Calu3 (cell line): ENCODE results near the gene MAP2K3. TPM values are rescaled to one million over a fixed set of nuclear protein-coding genes. Genes with fewer than 3 reads are reported as not detected.

Experiments used
- BruUV-seq: library from RNA; stranded (reverse); fragments of 400-500 nt; replicated peaks from 2 replicates; lab custom pipeline; 2021; lab: Mats Ljungman, UMichigan
- CTCF ChIA-PET: fragments of 300-600 bp; sonication (Branson Sonifier 250); formaldehyde crosslinking; loops from one replicate; lab custom pipeline; 2022; ENCODE audit warnings: antibody characterized with exemption; lab: Charles Lee
- DNase-seq: peaks from one replicate; pipeline ENCODE4 v3.0.0; 2022
- H3K27ac Mint-ChIP-seq: one replicate; pipeline ENCODE4 v1.8.0; 2022; ENCODE audit warnings: mixed read lengths; ENCODE audit not compliant: unreplicated experiment
- H3K27me3 Mint-ChIP-seq: one replicate; pipeline ENCODE4 v1.8.0; 2022; ENCODE audit warnings: mixed read lengths; ENCODE audit not compliant: unreplicated experiment
- H3K36me3 Mint-ChIP-seq: one replicate; pipeline ENCODE4 v1.8.0; 2022; ENCODE audit warnings: mild to moderate bottlenecking, moderate library complexity, mixed read lengths; ENCODE audit not compliant: insufficient read depth, unreplicated experiment
- H3K4me1 Mint-ChIP-seq: one replicate; pipeline ENCODE4 v1.8.0; 2022; ENCODE audit warnings: mild to moderate bottlenecking, low read depth, mixed read lengths; ENCODE audit not compliant: unreplicated experiment
- H3K4me3 Mint-ChIP-seq: one replicate; pipeline ENCODE4 v1.8.0; 2022; ENCODE audit warnings: mild to moderate bottlenecking, low read depth, moderate library complexity, mixed read lengths; ENCODE audit not compliant: unreplicated experiment
- H3K9me3 Mint-ChIP-seq: one replicate; pipeline ENCODE4 v1.8.0; 2022; ENCODE audit warnings: low read depth, mixed read lengths; ENCODE audit not compliant: unreplicated experiment
- CTCF ChIP-seq: fragments of 200-600 bp; IDR thresholded peaks from one replicate; pipeline ENCODE4 v1.8.0; 2022; ENCODE audit warnings: antibody characterized with exemption; ENCODE audit not compliant: unreplicated experiment
- intact Hi-C: fragments of 100-400 bp; cut with micrococcal nuclease; formaldehyde crosslinking; loops from one replicate; pipeline ENCODE4 v1.10.0; 2022; ENCODE audit not compliant: unreplicated experiment
- total RNA-seq: library from RNA; stranded (reverse); gene quantifications from 2 replicates; pipeline ENCODE4 v1.2.3, GENCODE V29; 2022

Gene MAP2K3
- total RNA-seq, 1 experiment from 2014 or later, result 93.5 TPM

- H3K9me3 Mint-ChIP-seq, result no peaks in the 10 kb centered on the region
- no peaks in the 10 kb centered on the region for H3K27me3 Mint-ChIP-seq
- intact Hi-C loops, result no loop called here
- DNase-seq, result no peak
- no peak for TF ChIP-seq CTCF
- no peak overlapping the region for H3K4me3 Mint-ChIP-seq
- H3K4me1 Mint-ChIP-seq, result no peaks in the 10 kb centered on the region
- CTCF ChIA-PET, result no interaction called here
- no TSS peak for BruUV-seq
- peaks cover 4% of the 10 kb centered on the region for H3K36me3 Mint-ChIP-seq
- H3K27ac Mint-ChIP-seq, result no peak overlapping the region
These were observed 40.8 kb upstream of the MAP2K3 start for GRCh38 chr17:21243516-21244303.

- H3K4me3 Mint-ChIP-seq, result no peak overlapping the region
- H3K27ac Mint-ChIP-seq, result no peak overlapping the region
- no peak for TF ChIP-seq CTCF
- H3K36me3 Mint-ChIP-seq, result peaks cover 4% of the 10 kb centered on the region
- CTCF ChIA-PET, result no interaction called here
- intact Hi-C loops, result no loop called here
- no peaks in the 10 kb centered on the region for H3K9me3 Mint-ChIP-seq
- BruUV-seq, result no TSS peak
- DNase-seq, result no peak
- H3K4me1 Mint-ChIP-seq, result no peaks in the 10 kb centered on the region
- H3K27me3 Mint-ChIP-seq, result peaks cover 10% of the 10 kb centered on the region
These were observed 38.8 kb upstream of the MAP2K3 start for GRCh38 chr17:21245639-21246084.

DNA sequence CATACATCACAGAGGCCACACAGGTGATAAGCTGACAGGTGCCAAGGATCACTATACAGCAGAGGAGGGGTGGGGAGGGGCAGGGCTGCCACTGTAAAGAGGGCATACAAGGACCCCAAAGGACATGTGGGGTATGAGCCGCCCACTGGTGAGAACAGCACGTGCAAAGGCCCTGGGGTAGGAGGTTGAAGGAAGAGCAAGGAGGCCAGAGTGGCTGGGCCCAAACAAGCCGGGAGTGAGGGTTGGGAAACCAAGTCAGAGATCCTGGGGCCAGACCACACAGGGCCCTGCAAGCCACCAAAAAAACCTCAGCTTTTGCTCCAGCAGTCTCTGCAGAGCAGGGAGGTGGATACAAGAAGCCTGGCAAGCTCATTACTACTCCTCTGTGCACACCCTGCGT lies 37.8 kb upstream of the MAP2K3 start:
- CTCF ChIA-PET, result no interaction called here
- TF ChIP-seq CTCF, result no peak
- no peak for DNase-seq
- H3K4me1 Mint-ChIP-seq, result no peaks in the 10 kb centered on the region
- H3K36me3 Mint-ChIP-seq, result peaks cover 4% of the 10 kb centered on the region
- intact Hi-C loops, result no loop called here
- no peaks in the 10 kb centered on the region for H3K9me3 Mint-ChIP-seq
- BruUV-seq, result no TSS peak
- H3K27me3 Mint-ChIP-seq, result peaks cover 10% of the 10 kb centered on the region
- H3K4me3 Mint-ChIP-seq, result no peak overlapping the region
- no peak overlapping the region for H3K27ac Mint-ChIP-seq

- no peak overlapping the region for H3K27ac Mint-ChIP-seq
- H3K36me3 Mint-ChIP-seq, result peaks cover 4% of the 10 kb centered on the region
- no TSS peak for BruUV-seq
- intact Hi-C loops, result no loop called here
- no peak for TF ChIP-seq CTCF
- no peak overlapping the region for H3K4me3 Mint-ChIP-seq
- no peaks in the 10 kb centered on the region for H3K4me1 Mint-ChIP-seq
- no peak for DNase-seq
- CTCF ChIA-PET, result interaction anchor here (0.7 kb wide), 1 partner anchor 107 kb away, joined by 4 read pairs; no protein-coding TSS in a partner anchor
- no peaks in the 10 kb centered on the region for H3K9me3 Mint-ChIP-seq
- H3K27me3 Mint-ChIP-seq, result peaks cover 10% of the 10 kb centered on the region
These were observed 36.8 kb upstream of the MAP2K3 start for GRCh38 chr17:21247552-21248258.
